ENCODE results near the gene FER. TPM values are rescaled to one million over a fixed set of nuclear protein-coding genes. Genes with fewer than 3 reads are reported as not detected.
"Not testable (repeated sequence)": the region's sequence is repeated elsewhere in the genome, so short reads cannot be mapped to it uniquely, and the experiment has no call there.

The FER gene
- total and polyA plus RNA-seq, 2 of the 8 experiments (the other 6 are each of a cell fraction or from before 2014, with no cell fraction given): 1.3 to 15.8 TPM

DNA sequence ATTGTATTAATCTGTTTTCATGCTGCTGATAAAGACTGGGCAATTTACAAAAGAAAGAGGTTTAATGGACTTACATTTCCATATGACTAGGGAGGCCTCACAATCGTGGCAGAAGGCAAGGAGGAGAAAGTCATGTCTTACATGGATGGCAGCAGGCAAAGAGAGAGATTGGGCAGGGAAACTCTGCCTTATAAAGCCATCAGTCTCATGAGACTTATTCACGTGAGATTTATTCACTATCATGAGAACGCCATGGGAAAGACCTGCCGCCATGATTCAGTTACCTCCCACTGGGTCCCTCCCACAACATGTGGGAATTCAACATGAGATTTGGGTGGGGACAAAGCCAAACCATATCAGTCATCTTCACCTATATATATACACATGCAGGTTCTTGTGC is 103.4 kb downstream of the FER start:
- H3K56ac ChIP-seq (replicated peaks; ENCODE audit: insufficient read length, low read depth, low read length); H4K8ac ChIP-seq (ENCODE audit: extremely low read depth, insufficient read depth, low read length); H2BK20ac ChIP-seq (ENCODE audit: low read length); H3K23ac ChIP-seq (ENCODE audit: insufficient read length); H2AFZ ChIP-seq (ENCODE audit: low read length); H3K79me2 ChIP-seq (ENCODE audit: control insufficient read depth in 1 of 2, insufficient read depth in 2 of 2, low read length in 2 of 2); H2BK15ac ChIP-seq (ENCODE audit: low read length); H3K27me3 ChIP-seq (replicated peaks in 1 of 4; ENCODE audit: control insufficient read depth in 3 of 4, extremely low read depth in 1 of 4, insufficient read depth in 3 of 4, low read length in 3 of 4); DNase-seq (ENCODE audit: low read depth in 1 of 2, low spot score in 2 of 2); H3K36me3 ChIP-seq (ENCODE audit: control insufficient read depth in 2 of 4, insufficient read depth in 4 of 4, low read length in 3 of 4); H2BK5ac ChIP-seq (ENCODE audit: low read depth, low read length); H4K20me1 ChIP-seq (replicated peaks in 1 of 2; ENCODE audit: control insufficient read depth in 1 of 2, insufficient read depth in 2 of 2, low read length in 2 of 2); H3K18ac ChIP-seq (ENCODE audit: extremely low read depth, low read length); H3K79me1 ChIP-seq (ENCODE audit: low read depth, low read length); CTCF ChIA-PET (ENCODE audit: partially characterized antibody); H3K4ac ChIP-seq (replicated peaks; ENCODE audit: insufficient read length, low read depth, low read length); H3K14ac ChIP-seq (ENCODE audit: insufficient read length); H4K91ac ChIP-seq (replicated peaks; ENCODE audit: insufficient read length, low read length); H4K5ac ChIP-seq (ENCODE audit: insufficient read length, low read depth, low read length); POLR2A ChIA-PET (ENCODE audit: partially characterized antibody); H3K4me1 ChIP-seq (replicated peaks in 1 of 4; ENCODE audit: control insufficient read depth in 3 of 4, insufficient read depth in 4 of 4, low read length in 3 of 4); H3K4me2 ChIP-seq (ENCODE audit: insufficient read depth in 1 of 2, low read depth in 2 of 2, low read length in 2 of 2); H3K27ac ChIP-seq (ENCODE audit: low read depth, low read length); H3K23me2 ChIP-seq (ENCODE audit: low read depth, low read length); H3K4me3 ChIP-seq (ENCODE audit: extremely low read depth in 1 of 4, insufficient read depth in 2 of 4, low read depth in 3 of 4, low read length in 4 of 4); H2BK12ac ChIP-seq (ENCODE audit: low read depth, low read length); H2BK120ac ChIP-seq (replicated peaks; ENCODE audit: low read depth, low read length); H2AK5ac ChIP-seq (ENCODE audit: low read depth, low read length); H3K9ac ChIP-seq (replicated peaks in 1 of 4; ENCODE audit: extremely low read depth in 1 of 4, low read depth in 3 of 4, low read length in 3 of 4); FAIRE-seq: not testable (repeated sequence)
- H3K9me3 ChIP-seq (ENCODE audit: insufficient read depth in 2 of 2, low read depth in 1 of 2, low read length in 1 of 2): peaks cover 7 to 13% of the 10 kb centered on the region in 2 experiments
- 91% methylated on average over 4 of the region's 4 CpGs; no CpG with 5 or more reads in 1 of the 2 experiments for WGBS, 2 experiments (ENCODE audit: extremely low coverage in 1 of 2, insufficient coverage in 1 of 2, insufficient read length in 1 of 2, insufficient replicate concordance in 2 of 2, low coverage in 1 of 2, low lambda C conversion rate in 2 of 2, missing lambda C conversion rate in 1 of 2)
